HG03575 (cell line): ENCODE data around the gene SLC35D1.
"Not testable (repeated sequence)": the region's sequence is repeated elsewhere in the genome, so short reads cannot be mapped to it uniquely, and the experiment has no call there.

Experiments used
- ATAC-seq: cut with Tn5 transposase; IDR thresholded peaks from one replicate; pipeline ENCODE4 v1.9.1; 2021; ENCODE audit not compliant: unreplicated experiment, insufficient number of reproducible peaks, low FRiP score; ENCODE audit errors: extremely low read depth

The SLC35D1 gene

DNA sequence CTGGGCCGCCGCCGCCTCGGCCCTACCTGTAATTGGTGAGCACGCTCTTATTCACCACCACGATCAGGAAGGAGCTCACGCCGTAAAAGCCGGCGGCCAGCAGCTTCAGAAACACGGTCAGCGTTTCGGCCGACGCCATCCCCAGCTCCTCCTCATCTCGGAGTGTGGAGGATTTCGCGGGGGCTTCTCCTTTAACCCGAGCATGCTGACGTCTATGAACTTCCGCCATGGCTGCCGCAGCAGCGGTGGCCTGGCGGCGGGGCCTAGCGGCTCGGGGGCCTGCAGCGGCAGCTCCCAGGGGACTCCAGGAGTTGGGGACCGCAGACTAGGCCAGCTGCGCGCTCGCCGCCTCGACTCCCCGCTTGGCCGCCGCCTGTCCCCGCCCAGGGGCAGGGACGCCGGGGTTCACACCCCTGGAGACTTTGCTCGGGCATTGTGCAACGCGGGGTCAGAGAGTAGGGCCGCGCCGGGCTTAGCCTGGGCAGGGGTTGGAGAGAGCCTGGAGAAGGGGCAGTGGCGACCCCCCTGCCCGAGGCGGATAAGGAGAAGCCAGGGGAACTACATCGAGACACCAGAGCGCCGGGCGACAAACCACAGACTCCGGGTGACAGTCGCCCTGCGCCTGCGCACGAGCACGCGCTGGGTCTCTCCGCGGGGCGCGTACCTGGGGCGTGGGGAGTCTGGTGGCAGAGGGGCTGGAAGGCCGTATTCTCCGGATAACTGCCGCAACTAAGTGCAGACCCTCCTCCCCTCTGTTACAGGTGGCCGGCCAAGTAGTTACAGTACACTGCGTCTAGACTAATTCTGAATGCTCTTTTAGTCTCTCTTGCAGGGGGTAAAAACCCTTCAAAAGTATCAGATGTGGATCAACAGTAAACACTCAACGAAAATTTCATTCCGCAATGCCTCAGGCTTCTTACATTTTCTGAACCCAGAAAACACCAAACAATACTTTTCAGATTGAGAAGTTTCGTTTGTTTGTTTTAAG lies at the start of gene SLC35D1:
Gene SLC35D1 (minus strand): TSS at position 364 of the 988 bp plus-strand sequence. CDS start 135 bp downstream, at position 229.
- peak; percentile 40 for ATAC-seq

DNA sequence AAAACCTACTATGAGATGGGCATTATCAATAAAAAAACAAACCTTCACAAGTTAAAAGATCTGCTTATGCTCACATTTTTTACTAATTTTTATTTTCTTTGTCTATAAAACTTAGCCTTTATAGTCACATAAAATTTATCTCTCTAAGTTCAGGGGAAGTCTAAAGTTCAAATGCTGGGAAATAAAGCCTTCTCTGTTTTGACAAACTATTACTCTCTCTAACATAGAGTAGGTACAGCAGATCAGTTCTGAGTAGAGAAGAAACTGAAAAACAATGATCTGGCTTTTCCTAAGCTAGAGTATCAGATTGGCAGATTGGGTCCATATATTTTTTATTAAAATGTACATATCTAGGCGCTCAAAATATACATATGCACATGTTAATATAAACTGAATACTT lies 49.6 kb upstream of the SLC35D1 start:
- ATAC-seq = no peak

GRCh38 chr1:67100833-67101232 lies 46.9 kb upstream of the SLC35D1 start:
- no peak for ATAC-seq

DNA sequence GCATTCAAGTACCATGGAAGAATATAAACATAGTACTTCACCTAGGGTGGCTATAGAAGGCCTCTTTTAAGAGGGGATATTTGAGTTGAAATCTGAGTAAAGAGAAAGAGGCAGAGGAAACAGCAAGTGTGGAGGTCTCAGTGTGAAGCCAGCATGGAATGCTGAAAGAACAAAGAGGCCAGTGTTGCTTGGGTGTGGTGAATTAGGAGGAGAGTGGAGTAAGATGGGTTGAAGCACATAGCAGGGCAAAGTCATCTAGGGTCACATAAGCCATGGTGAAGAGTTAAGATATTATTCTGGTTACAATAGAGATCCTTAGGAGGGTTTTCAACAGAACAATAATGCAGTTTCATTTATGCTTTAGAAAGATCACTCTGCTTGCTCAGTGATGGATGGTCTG lies 43.4 kb upstream of the SLC35D1 start:
- ATAC-seq = no peak

- ATAC-seq = no peak
Observed at GRCh38 chr1:67094191-67094590, 40.2 kb upstream of the SLC35D1 start.

DNA sequence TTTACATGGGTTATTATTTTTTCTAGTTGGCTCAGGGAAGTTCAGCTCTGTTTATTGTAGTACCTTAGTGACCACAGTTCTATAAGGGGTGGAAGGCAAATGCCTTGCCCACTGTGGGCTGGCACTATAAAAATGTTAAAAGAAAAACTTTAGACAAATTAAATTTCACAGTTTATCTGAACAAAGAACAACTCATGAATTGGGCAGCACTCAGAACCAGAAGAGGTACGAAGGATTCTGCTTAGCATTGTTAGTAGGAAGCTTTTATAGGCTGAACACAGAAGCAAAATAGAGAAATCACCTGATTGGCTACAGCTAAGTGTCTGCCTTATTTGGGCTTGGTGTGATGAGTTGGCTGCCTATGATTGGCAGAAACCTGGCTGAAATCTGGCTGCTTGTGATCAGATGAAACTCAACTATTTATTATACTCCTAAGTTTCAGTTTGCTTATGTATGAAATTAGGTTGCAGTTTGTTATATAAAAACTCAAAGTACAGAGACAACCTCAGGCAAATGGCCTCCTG lies 35.8 kb upstream of the SLC35D1 start:
- no peak for ATAC-seq

DNA sequence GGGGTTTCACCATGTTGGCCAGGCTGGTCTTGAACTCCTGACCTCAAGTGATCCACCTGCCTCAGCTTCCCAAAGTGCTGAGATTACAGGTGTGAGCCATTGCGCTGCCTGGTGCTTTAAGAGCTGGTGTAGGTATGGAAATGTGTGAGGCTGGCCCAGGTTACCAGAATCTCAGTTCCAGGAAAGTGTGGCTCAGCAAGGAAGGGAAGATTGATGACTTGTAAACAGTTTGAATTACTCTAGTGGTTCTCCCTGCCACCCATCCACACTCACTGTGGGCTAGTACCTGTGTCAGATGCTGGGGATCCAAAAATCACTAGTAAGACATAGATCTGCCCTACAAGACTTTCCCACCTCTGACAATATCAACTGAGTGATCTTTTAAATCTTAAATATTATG lies 34.5 kb upstream of the SLC35D1 start:
- no peak for ATAC-seq

DNA sequence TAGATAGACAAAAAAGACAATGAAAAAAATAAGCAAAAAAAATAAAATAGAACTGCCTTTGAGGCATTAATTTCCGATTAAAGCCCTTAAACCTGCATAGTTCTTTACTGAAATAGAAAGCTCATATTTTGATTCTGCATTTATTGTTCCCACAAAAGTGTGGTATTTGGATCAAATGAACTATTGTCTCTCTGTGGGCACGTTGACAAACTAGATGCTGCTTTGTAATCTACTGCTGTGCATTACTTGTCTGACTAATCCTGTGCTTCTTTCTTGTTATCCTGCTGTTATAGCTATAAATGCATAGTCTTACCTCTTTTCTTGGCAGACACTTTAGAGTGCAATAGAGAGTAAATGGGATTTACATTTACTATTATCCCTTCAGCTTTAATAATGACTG lies 31.4 kb upstream of the SLC35D1 start:
- ATAC-seq = no peak

DNA sequence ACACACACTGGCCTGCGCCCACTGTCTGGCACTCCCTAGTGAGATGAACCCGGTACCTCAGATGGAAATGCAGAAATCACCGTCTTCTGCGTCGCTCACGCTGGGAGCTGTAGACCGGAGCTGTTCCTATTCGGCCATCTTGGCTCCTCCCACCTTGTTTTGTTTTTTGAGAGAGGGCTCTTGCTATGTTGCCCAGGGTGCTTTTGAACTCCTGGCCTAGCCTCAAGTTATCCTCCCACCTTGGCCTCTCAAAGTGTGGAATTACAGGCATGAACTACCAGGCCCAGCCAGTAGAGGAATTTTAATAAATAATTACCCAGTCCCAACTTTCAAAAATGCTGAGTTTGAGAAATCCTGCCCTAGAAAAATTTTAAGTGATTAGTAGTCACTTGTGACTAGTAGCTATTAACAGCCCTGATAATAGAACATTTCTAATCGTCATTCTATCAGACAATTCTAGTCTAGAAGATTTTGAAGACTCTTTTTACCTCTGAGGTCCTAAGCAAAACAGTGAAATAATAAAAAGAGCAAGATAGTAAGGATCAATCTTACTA lies 30.9 kb upstream of the SLC35D1 start:
- no peak for ATAC-seq

- ATAC-seq = no peak
Observed at GRCh38 chr1:67078291-67078690, 24.3 kb upstream of the SLC35D1 start.

DNA sequence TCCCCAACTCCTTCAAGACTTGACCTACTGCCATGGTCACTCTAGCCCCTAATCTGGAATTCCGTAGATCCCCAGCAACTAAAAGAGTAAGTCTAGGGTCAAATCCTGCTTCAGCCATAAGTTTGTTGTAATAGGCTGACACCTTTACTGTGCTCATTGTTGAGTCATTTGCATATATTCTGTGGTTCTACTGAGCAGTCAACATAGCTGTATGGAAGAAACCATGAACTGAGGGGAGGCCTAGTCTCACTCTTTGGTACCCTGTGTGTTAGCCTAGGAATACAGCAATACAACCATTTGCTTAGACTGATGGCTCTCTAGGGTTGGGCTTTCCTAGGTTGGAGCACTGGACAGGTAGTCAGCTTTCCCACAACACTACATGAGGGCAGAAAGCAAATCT lies 23.6 kb upstream of the SLC35D1 start:
- no peak for ATAC-seq

GRCh38 chr1:67072749-67073148 lies 18.8 kb upstream of the SLC35D1 start:
- no peak for ATAC-seq

DNA sequence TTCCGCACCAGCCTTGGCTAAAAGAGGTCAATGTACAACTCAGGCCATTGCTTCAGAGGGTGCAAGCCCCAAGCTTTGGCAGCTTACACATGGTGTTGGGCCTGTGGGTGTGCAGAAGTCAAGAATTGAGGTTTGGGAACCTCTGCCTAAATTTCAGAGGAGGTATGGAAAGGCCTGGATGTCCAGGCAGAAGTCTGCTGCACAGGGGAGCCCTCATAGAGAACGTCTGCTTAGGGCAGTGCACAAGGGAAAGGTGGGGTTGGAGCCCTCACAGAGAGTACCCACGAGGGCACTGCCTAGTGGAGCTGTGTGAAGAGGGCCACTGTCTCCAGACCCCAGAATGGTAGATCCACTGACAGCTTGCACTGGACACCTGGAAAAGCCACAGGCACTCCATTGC lies 13.7 kb upstream of the SLC35D1 start:
- not testable (repeated sequence) for ATAC-seq

DNA sequence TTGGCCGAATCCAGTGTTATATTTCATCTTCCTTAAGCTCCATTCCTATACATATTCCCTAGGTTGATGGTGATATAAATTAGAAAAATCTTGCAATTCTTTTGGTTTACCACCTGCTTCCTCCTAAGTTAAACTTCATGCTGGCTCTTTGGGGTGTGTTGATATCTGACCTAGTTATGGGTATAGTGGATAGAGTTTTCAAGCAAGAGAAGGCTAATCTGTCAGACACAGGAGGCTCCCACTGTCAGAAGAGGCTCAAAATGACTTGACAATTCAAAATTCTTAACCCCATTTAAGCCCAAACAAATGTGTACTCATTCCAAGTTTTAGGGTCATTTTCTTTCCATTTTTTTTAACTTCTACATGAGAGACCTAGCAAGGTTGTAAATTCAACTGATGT lies 8.5 kb upstream of the SLC35D1 start:
- ATAC-seq = no peak

DNA sequence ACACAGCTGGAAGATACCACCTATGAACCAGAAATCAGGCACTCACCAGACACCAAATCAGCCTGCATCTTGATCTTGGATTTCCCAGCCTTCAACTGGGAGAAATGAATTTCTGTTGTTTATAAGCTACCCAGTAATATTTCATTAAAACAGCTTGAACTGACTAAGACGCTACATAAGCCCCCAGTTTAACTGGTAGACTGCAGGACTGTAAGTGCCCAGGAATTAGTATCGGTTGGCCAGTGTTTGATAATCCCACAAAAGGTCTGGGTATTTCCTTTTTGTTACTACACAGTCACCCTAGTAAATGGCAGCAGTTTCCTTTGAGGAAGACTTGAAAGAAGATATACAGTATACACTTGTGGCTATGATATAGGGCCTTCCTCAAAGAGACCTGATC lies 7.3 kb upstream of the SLC35D1 start:
- no peak for ATAC-seq

- ATAC-seq = no peak
Observed at GRCh38 chr1:67060811-67061218, 6.9 kb upstream of the SLC35D1 start.

DNA sequence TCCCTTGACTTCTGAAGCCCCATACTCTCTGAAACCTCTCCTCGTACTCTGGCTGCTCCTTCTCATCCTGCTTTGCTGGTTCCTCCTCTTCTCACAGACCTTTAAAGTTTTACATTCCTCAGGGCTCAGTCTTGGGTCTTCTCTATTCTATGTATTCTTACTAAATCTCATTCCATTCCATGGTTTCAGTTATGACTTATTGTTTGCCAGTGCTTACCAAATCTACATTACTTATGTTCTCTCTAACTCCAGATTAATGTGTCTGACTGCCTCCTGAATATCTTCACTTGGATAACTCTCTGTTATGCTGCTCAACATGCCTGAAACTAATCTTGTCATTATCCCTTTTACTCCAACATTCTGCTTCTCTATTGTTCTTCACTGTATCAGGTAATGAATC lies 5.4 kb upstream of the SLC35D1 start:
- no peak for ATAC-seq

- ATAC-seq = no peak
Observed at GRCh38 chr1:67058761-67059160, 4.8 kb upstream of the SLC35D1 start.

DNA sequence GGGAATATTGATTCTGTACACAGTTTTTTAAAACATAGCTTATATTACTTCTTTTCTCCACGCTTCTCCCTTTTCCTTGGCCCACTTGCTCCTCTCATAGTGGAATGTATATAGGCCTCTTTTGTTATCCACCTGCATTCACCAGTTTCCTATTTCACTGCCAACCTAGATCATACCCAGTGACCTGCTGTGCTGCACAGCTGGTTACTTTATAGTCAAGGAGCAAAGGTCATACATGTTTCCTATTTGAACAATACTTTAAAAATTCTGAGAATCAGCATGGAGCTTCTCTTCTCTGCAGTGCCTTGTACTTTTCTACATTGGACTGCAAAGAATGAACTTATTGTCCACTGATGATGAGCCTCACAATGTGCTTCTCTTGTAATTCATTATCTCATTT lies 4.3 kb upstream of the SLC35D1 start:
- no peak for ATAC-seq

- ATAC-seq = peak; percentile 24
Observed at GRCh38 chr1:67053535-67053784, 488 bp downstream of the SLC35D1 start.
